ENCODE results near the gene TMEM163. TPM values are rescaled to one million over a fixed set of nuclear protein-coding genes. Genes with fewer than 3 reads are reported as not detected.

The TMEM163 gene
- total RNA-seq (2016; rRNA removed; fragmentation: Illumina TruSeq; extraction: Trizol): not detected in 2 replicates
- not detected in 2 replicates for total RNA-seq (2016; cell fraction: cytosol; rRNA removed; fragmentation: Illumina TruSeq; extraction: Trizol; ENCODE audit: low read depth)
- not detected in 2 replicates for total RNA-seq (2016; cell fraction: insoluble cytoplasmic fraction; rRNA removed; fragmentation: Illumina TruSeq; extraction: Trizol)
- not detected in 2 replicates for total RNA-seq (2016; cell fraction: membrane; rRNA removed; fragmentation: Illumina TruSeq; extraction: Trizol)
- total RNA-seq (2016; cell fraction: nucleus; rRNA removed; fragmentation: Illumina TruSeq; extraction: Trizol): not detected in 2 replicates
- polyA plus RNA-seq (2011; rRNA removed): 0.05 TPM in 1 of 2 replicates, not detected in the other
- polyA plus RNA-seq (2011; cell fraction: cytosol; rRNA removed): not detected in 2 replicates
- polyA plus RNA-seq (2011; cell fraction: nucleus; rRNA removed): not detected in 2 replicates
- 0.09 TPM in 1 of 2 replicates, not detected in the other for polyA plus RNA-seq (2012)
- polyA plus RNA-seq (2016; cell fraction: cytosol; fragmentation: Illumina TruSeq; extraction: Trizol; ENCODE audit: low read depth): not detected in 2 replicates
- polyA plus RNA-seq (2016; cell fraction: insoluble cytoplasmic fraction; fragmentation: Illumina TruSeq; extraction: Trizol; ENCODE audit: low read depth): not detected in 2 replicates
- not detected in 2 replicates for polyA plus RNA-seq (2016; cell fraction: membrane; fragmentation: Illumina TruSeq; extraction: Trizol; ENCODE audit: low read depth)
- polyA plus RNA-seq (2016; cell fraction: nucleus; fragmentation: Illumina TruSeq; extraction: Trizol; ENCODE audit: insufficient read depth, low read depth): not detected in 2 replicates
- not detected in 2 replicates for polyA minus RNA-seq (2011; rRNA and poly(A)+ RNA removed; ENCODE audit: low replicate concordance)
- not detected in 2 replicates for polyA minus RNA-seq (2011; cell fraction: cytosol; rRNA and poly(A)+ RNA removed)
- not detected in 2 replicates for polyA minus RNA-seq (2011; cell fraction: nucleus; rRNA and poly(A)+ RNA removed)
- Bru-seq, nascent RNA: percentile 4 among the genes with signal in this experiment
- BruChase-seq, experiment 1, labeled RNA remaining after a 6-hour chase: percentile 2 among the genes with signal in this experiment
- BruChase-seq, experiment 2, labeled RNA remaining after a 2-hour chase: percentile 1 among the genes with signal in this experiment
- long read RNA-seq, experiment 1: 0 reads
- long read RNA-seq, experiment 2: 0 reads

- POLR2A ChIA-PET: no interaction called here
- DNase-seq (ENCODE audit: low spot score): no peak
- Histone ChIP-seq H3K27ac (ENCODE audit: extremely low read length, insufficient read depth, low read length) (no peak within 1 kb of the TSS), H4K20me1 (ENCODE audit: insufficient read depth, low read length) (peaks cover 2% of the 10 kb centered on the region; the same call in 1 of the 2 replicates), H3K4me2 (ENCODE audit: low read depth, low read length) (peak within 1 kb of the TSS; percentile 55), H3K36me3 (replicated peaks in 1 of 2; ENCODE audit: control insufficient read depth in 1 of 2, insufficient read depth in 2 of 2, low read length in 2 of 2) (no peaks in the 10 kb centered on the region), H3K79me2 (ENCODE audit: insufficient read depth, low read length) (no peaks in the 10 kb centered on the region), H3K27me3 (ENCODE audit: control insufficient read depth in 1 of 2, insufficient read depth in 2 of 2, low read length in 2 of 2) (peaks cover 4 to 74% of the 10 kb centered on the region in 2 experiments; a peak in 4 of 5 replicates), H3K4me3 (replicated peaks in 1 of 3; ENCODE audit: insufficient read depth in 1 of 3, low read depth in 2 of 3, low read length in 3 of 3) (peak within 1 kb of the TSS; percentile 8 to 52 (median 9); a peak in 4 of 6 replicates), H3K9me3 (ENCODE audit: low read length) (no peaks in the 10 kb centered on the region), H2AFZ (ENCODE audit: low read length) (no peak within 1 kb of the TSS), H3K4me1 (ENCODE audit: insufficient read depth, low read length) (no peaks in the 10 kb centered on the region), H3K9ac (ENCODE audit: insufficient read depth, low read depth, low read length) (no peak within 1 kb of the TSS)
- in situ Hi-C loops (cut with HindIII; ENCODE audit: extremely low pct_ligation_motif_present, low pct_unique_long_range_greater_than_20kb) (no loop called here), intact Hi-C loops (cut with micrococcal nuclease; ENCODE audit: unreplicated experiment) (no loop called here)
- FAIRE-seq: no peak
- 40% methylated on average over 19 of the region's 99 CpGs for WGBS (ENCODE audit: low lambda C conversion rate)
- CTCF ChIA-PET (ENCODE audit: low intra/inter-chr PET ratio, low total read pairs): no interaction called here
- ATAC-seq: peak; percentile 72
- no TSS peak for BruUV-seq (replicated peaks)
- 0 out of 2 replicates have a peak, but pooled peaks have one; percentile 15 for TF ChIP-seq MAX (IDR thresholded peaks at IDR 0.05)
- TF ChIP-seq EZH2 (conservative IDR thresholded peaks at IDR 0.05; ENCODE audit: low read depth, low read length): peak; percentile 19; the same call in 1 of the 2 replicates
- no peak for TF ChIP-seq MYC (CRISPR knock-in tag; IDR thresholded peaks at IDR 0.05; ENCODE audit: borderline replicate concordance)
These were observed at the start of gene TMEM163 for GRCh38 chr2:134718817-134719814. TMEM163 (minus strand) TSS chr2:134719000.

Measured in HepG2 (cell line).